GM10248 (cell line): ENCODE measurements around the gene NPAT.

Experiments used
- CTCF ChIA-PET: fragments of 300-600 bp; sonication (Branson Sonifier 250); formaldehyde crosslinking; extraction: SDS; loops from one replicate; lab custom pipeline; 2021; ENCODE audit warnings: antibody characterized with exemption; lab: Yijun Ruan, JAX
- POLR2A ChIA-PET: fragments of 350-650 bp; sonication (Branson Sonifier 250); formaldehyde crosslinking; extraction: SDS; loops from one replicate; lab custom pipeline; 2020; ENCODE audit warnings: antibody characterized with exemption; lab: Yijun Ruan, JAX
- DNase-seq: peaks from one replicate; pipeline ENCODE4 v3.0.0; 2012; ENCODE audit errors: extremely low spot score
- CTCF ChIP-seq: IDR thresholded peaks from 2 replicates; pipeline ENCODE4 v1.5.1; 2012; ENCODE audit warnings: mild to moderate bottlenecking, low read depth; ENCODE audit errors: extremely low read depth, missing control alignments, control extremely low read depth

NPAT gene

GRCh38 chr11:108154591-108154990, 67.8 kb downstream of the NPAT start:
- ChIA-PET POLR2A (no interaction called here), CTCF (interaction anchor here (0.9 to 1.4 kb wide), 4 partner anchors 11 to 118 kb away, joined by 3 to 4 read pairs (median 3); no protein-coding TSS in a partner anchor)
- TF ChIP-seq CTCF = no peak
- DNase-seq = no peak

GRCh38 chr11:108148556-108148955, 73.9 kb downstream of the NPAT start:
- ChIA-PET POLR2A (no interaction called here), CTCF (interaction anchor here (0.7 kb wide), 1 partner anchor 14 kb away, joined by 3 read pairs; no protein-coding TSS in a partner anchor)
- TF ChIP-seq CTCF = no peak
- DNase-seq = no peak

- ChIA-PET CTCF (interaction anchor here (0.9 to 1.7 kb wide), 2 partner anchors 8 to 12 kb away, joined by 3 read pairs; no protein-coding TSS in a partner anchor), POLR2A (no interaction called here)
- no peak for TF ChIP-seq CTCF
- no peak for DNase-seq
These were observed 75.3 kb downstream of the NPAT start for GRCh38 chr11:108147150-108147549.

GRCh38 chr11:108144615-108145014, 77.8 kb downstream of the NPAT start:
- no peak for DNase-seq
- CTCF ChIA-PET = interaction anchor here (1.2 to 1.3 kb wide), 2 partner anchors 136 to 488 kb away, joined by 3 read pairs; partner anchors contain the start of gene CUL5
- TF ChIP-seq CTCF = no peak
- POLR2A ChIA-PET = no interaction called here

- ChIA-PET POLR2A (no interaction called here), CTCF (interaction anchor here (0.9 to 1.4 kb wide), 4 partner anchors 10 to 24 kb away, joined by 3 to 7 read pairs (median 3); no protein-coding TSS in a partner anchor)
- no peak for DNase-seq
- TF ChIP-seq CTCF = no peak
These were observed 80.1 kb downstream of the NPAT start for GRCh38 chr11:108142304-108142703.

- ChIA-PET POLR2A (no interaction called here), CTCF (interaction anchor here (0.6 to 2.1 kb wide), 4 partner anchors 18 to 511 kb away, joined by 3 to 5 read pairs (median 4); no protein-coding TSS in a partner anchor)
- TF ChIP-seq CTCF = no peak
- no peak for DNase-seq
These were observed 85.2 kb downstream of the NPAT start for GRCh38 chr11:108137212-108137611.
